Adrenal gland (tissue), 12 donors: ENCODE results near the gene PRELID2. TPM values are rescaled to one million over a fixed set of nuclear protein-coding genes. Genes with fewer than 3 reads are reported as not detected.

ENCODE experiments used
- DNase-seq, 7 donors: peaks; one replicate each; pipeline ENCODE4 v3.0.0-alpha.2; 2019 to 2020
- H3K27ac ChIP-seq, 5 donors: fragments of 200-600 bp; sonication (generic) in 4 of 5; 1 replicate in 3 of 5; 2 replicates in 2 of 5; pipeline versions ENCODE4 v1.5.1 to v1.8.0; 2016 to 2020; ENCODE audit warnings: mild to moderate bottlenecking in 1 of 5
- H3K27me3 ChIP-seq: fragments of 200-600 bp; 2 replicates; pipeline ENCODE4 v1.8.0; 2021
- H3K36me3 ChIP-seq, 2 donors: fragments of 200-600 bp; replicated peaks in 1 of 2; 1 replicate in 1 of 2; 2 replicates in 1 of 2; pipeline versions ENCODE4 v1.5.1 to v1.8.0; 2018 to 2022
- H3K4me1 ChIP-seq, 2 donors: fragments of 200-600 bp; replicated peaks in 1 of 2; 1 replicate in 1 of 2; 2 replicates in 1 of 2; pipeline versions ENCODE4 v1.5.1 to v1.8.0; 2018 to 2021
- H3K4me3 ChIP-seq, 4 donors: fragments of 200-600 bp; sonication (generic) in 3 of 4; one replicate each; pipeline ENCODE4 v1.5.1; 2016 to 2018
- H3K9me3 ChIP-seq, 3 donors: fragments of 200-600 bp; sonication (generic) in 1 of 3; replicated peaks in 1 of 3; 1 replicate in 2 of 3; 2 replicates in 1 of 3; pipeline versions ENCODE4 v1.5.1 to v1.8.0; 2016 to 2021
- CTCF ChIP-seq, 6 experiments: fragments of 450-650 bp in 4 of 6; fragments of 200-600 bp in 2 of 6; sonication (generic) in 1 of 6; IDR thresholded peaks; 1 replicate in 5 of 6; 2 replicates in 1 of 6; pipeline versions ENCODE4 v1.5.1 to v1.8.0; 2016 to 2021; ENCODE audit warnings: antibody characterized with exemption in 6 of 6, mild to moderate bottlenecking in 2 of 6, moderate library complexity in 1 of 6
- POLR2A ChIP-seq, 2 donors: fragments of 450-650 bp; IDR thresholded peaks; one replicate each; pipeline ENCODE4 v1.6.1; 2017; ENCODE audit warnings: antibody characterized with exemption in 2 of 2, mild to moderate bottlenecking in 2 of 2, moderate library complexity in 1 of 2
- WGBS, 4 donors: extraction: QIAGEN DNeasy Blood & Tissue Kit in 2 of 4; methylation state at CpG; one replicate each; pipeline versions ENCODE4 v1.1.5 to v1.1.7; 2013 to 2017; 5-methylcytosine and 5-hydroxymethylcytosine counted together
- intact Hi-C, 2 donors: fragments of 100-400 bp; cut with DNase I; formaldehyde crosslinking; loops; one replicate each; pipeline versions ENCODE4 v1.14.1 to v1.15.0; 2022 to 2023
- polyA plus RNA-seq, 3 donors: library from polyadenylated mRNA; stranded (reverse); fragments of 200-250 nt in 2 of 3; fragments of 350-450 nt in 1 of 3; fragmentation: Illumina TruSeq in 1 of 3; extraction: RNeasy Lipid Tissue Mini Kit (QIAGEN cat#74804) in 1 of 3; gene quantifications; one replicate each; pipeline ENCODE4 v1.2.3, GENCODE V29; 2013 to 2014
- total RNA-seq, 9 donors: library from RNA; depleted of rRNA in 4 of 9; stranded (reverse); fragments of >200 nt in 4 of 9; fragments of 120-200 nt in 1 of 9; fragmentation: NEBNext Ultra II Directional in 1 of 9; extraction: Animal tissue kit (Norgen Biotek cat#: 25700) in 1 of 9; gene quantifications; one replicate each; pipeline versions ENCODE4 v1.1.0 to v1.2.4, GENCODE V29; 2013 to 2023
- donor health status: healthy with polysubstance abuse.
- donor health status: Bipolar disorder and iron deficiency.
- donor health status: DM: yes; HTN: yes; CAD: no.
- donor health status: DM: no; HTN: no; CAD: no.
- donor health status: DM: no; HTN: no; CAD: no.
- donor health status: DM: yes; HTN: yes; CAD: no.

The PRELID2 gene
- total and polyA plus RNA-seq, 12 donors: 2.5 to 42.2 (median 5.0) TPM

- intact Hi-C loops: no loop called here
- WGBS, 4 donors: 75 to 94% (median 87%) methylated on average over 6 of the region's 6 CpGs
- H3K4me1 ChIP-seq: peaks cover 0 to 14% of the 10 kb centered on the region in 2 donors
- no peak for DNase-seq
- no peaks in the 10 kb centered on the region for H3K36me3 ChIP-seq
- H3K4me3 ChIP-seq: no peak overlapping the region
- H3K27me3 ChIP-seq: no peaks in the 10 kb centered on the region
- TF ChIP-seq POLR2A (IDR thresholded peaks at IDR 0.05): no peak
- TF ChIP-seq CTCF (IDR thresholded peaks at IDR 0.05): no peak
- H3K27ac ChIP-seq: no peak overlapping the region
- H3K9me3 ChIP-seq: no peaks in the 10 kb centered on the region
These were observed 24.3 kb upstream of the PRELID2 start for GRCh38 chr5:145859453-145859852.

GRCh38 chr5:145858959-145859358, 23.8 kb upstream of the PRELID2 start:
- peaks cover 0 to 14% of the 10 kb centered on the region in 2 donors for H3K4me1 ChIP-seq
- WGBS, 4 donors: 70 to 87% (median 79%) methylated on average over 4 of the region's 4 CpGs
- intact Hi-C loops: no loop called here
- H3K36me3 ChIP-seq: no peaks in the 10 kb centered on the region
- DNase-seq: no peak
- H3K27ac ChIP-seq: no peak overlapping the region
- no peaks in the 10 kb centered on the region for H3K27me3 ChIP-seq
- no peak overlapping the region for H3K4me3 ChIP-seq
- no peaks in the 10 kb centered on the region for H3K9me3 ChIP-seq
- TF ChIP-seq POLR2A (IDR thresholded peaks at IDR 0.05) (no peak), CTCF (IDR thresholded peaks at IDR 0.05) (no peak)

GRCh38 chr5:145856285-145856818, 21.2 kb upstream of the PRELID2 start:
- Histone ChIP-seq H3K36me3 (no peaks in the 10 kb centered on the region), H3K4me3 (peak overlapping the region in 3 of 4 donors; percentile 25 to 55 (median 38)), H3K27ac (peak overlapping the region in 4 of 5 donors; percentile 45 to 84 (median 80)), H3K27me3 (no peaks in the 10 kb centered on the region), H3K9me3 (no peaks in the 10 kb centered on the region), H3K4me1 (peaks cover 0 to 14% of the 10 kb centered on the region in 2 donors)
- peak; percentile 46 to 83 (median 74) for DNase-seq
- peak in 5 of 6 experiments; percentile 12 to 34 (median 18) for TF ChIP-seq CTCF (IDR thresholded peaks at IDR 0.05)
- TF ChIP-seq POLR2A (IDR thresholded peaks at IDR 0.05): peak in 1 of 2 donors; percentile 66
- WGBS, 4 donors: 3 to 7% (median 4%) methylated on average over 18 to 25 of the region's 25 CpGs
- intact Hi-C loops: no loop called here

- intact Hi-C loops: no loop called here
- TF ChIP-seq POLR2A (IDR thresholded peaks at IDR 0.05) (no peak), CTCF (IDR thresholded peaks at IDR 0.05) (no peak)
- peak overlapping the region in 2 of 4 donors; percentile 38 to 55 for H3K4me3 ChIP-seq
- DNase-seq: peak in 6 of 7 donors; percentile 21 to 63 (median 42)
- H3K27me3 ChIP-seq: no peaks in the 10 kb centered on the region
- 54 to 61% (median 56%) methylated on average over 4 of the region's 4 CpGs for WGBS, 4 donors
- H3K9me3 ChIP-seq: no peaks in the 10 kb centered on the region
- H3K4me1 ChIP-seq: peaks cover 0 to 14% of the 10 kb centered on the region in 2 donors
- H3K36me3 ChIP-seq: no peaks in the 10 kb centered on the region
- H3K27ac ChIP-seq: peak overlapping the region in 4 of 5 donors; percentile 45 to 84 (median 80)
These were observed 20.7 kb upstream of the PRELID2 start for GRCh38 chr5:145855763-145856267.
